Stimulated activated CD4-positive, alpha-beta T cell treated with anti-CD3 and anti-CD28 coated beads, TNF-alpha, amount 100 ng/mL, for 48 hours (primary cell): ENCODE results near the gene MOCS2.

Experiments used
- DNase-seq, 3 donors: peaks; one replicate each; pipeline ENCODE4 v3.0.0-alpha.2; 2020; ENCODE audit warnings: low read depth in 3 of 3

The MOCS2 gene

DNA sequence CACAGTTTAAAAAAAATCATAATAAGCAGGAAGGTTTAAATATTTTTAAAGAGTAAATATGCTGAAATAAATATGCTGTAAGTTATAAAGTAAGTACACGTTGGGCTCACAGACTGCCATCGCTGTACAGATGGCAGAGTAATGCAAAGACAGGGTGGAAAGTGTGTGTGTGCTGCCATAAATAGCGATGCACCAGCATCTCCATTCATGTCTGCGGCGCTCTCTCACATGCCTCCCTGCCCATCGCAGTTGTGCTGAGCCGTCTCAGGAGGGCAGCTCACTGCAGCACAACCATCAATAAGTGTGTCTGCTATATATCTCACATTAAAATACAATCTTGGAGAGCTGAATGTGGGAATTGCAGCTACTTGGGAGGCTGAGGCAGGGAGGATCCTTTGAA, 14.3 kb downstream of the MOCS2 start:
- DNase-seq, result no peak

DNA sequence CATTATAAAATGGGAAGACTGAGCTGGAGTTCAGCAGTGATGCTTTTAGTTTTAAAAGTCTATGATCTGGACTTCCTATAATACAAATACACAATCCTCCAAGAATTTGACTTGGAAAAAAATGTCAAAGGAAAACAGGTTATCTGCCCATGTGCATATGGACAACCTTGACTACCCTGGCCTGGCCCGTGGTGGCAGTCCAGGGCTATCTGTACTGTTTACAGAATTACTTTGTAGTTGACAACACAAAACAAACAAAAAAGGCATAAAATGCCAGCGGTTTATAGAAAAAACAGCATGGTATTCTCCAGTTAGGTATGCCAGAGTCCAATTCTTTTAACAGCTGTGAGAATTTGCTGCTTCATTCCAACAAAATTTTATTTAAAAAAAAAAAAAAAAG, 17.3 kb downstream of the MOCS2 start:
- DNase-seq, result no peak

DNA sequence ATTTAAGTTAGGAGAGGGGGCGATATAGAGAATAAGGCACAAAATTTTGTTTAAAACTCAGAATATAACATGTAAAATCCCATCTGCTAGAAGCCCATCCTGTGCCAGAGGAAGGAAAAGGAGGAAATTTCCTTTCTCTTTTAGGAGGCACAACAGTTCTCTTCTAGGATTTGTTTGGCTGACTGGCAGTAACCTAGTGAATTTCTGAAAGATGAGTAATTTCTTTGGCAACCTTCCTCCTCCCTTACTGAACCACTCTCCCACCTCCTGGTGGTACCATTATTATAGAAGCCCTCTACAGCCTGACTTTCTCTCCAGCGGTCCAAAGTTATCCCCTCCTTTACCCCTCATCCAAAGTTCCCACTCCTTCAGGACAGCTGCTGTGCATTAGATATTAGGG, 18.3 kb downstream of the MOCS2 start:
- no peak for DNase-seq

DNA sequence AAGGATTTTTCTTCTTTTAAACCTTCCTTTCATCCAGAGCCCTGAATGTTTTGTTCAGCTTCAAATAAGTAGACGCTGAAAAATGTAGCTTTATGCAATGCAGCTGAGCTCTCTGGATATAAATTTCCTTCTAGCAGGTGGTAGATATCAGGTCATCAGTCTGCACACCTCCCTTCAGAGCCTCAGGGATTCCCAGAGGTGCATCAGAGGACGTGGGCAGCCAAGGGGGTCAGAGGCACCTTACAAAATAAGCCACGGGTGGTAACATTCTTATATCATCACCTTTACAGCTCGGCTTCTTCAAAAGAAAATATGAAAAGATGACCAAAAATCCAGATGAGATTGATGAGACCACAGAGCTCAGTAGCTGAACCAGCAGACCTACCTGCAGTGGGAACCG, 19.3 kb downstream of the MOCS2 start:
- DNase-seq, result no peak

DNA sequence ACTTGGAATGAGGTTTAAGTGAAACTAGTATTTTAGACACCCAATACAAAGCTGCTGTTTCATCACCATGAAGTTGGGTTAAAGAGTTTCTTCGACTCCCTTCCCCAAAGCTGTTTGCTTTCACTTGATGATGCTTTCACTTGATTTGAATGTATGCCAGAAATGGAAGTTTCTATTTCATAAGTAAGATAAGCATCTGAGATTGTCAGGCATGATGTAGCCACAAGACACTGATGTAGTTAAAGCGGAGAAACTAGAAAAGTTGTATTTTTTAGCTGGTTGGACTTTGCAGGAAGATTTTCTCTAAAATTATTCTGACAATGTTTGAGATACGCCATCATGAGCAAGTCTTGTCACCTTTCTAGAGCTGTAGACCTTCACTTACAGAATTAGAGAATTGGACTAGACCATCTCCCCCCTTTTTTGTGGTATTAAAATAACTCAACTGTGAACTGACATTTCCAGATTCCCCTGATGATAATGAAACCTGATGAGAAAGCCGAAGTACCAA, 20.0 kb downstream of the MOCS2 start:
- DNase-seq, result no peak

DNA sequence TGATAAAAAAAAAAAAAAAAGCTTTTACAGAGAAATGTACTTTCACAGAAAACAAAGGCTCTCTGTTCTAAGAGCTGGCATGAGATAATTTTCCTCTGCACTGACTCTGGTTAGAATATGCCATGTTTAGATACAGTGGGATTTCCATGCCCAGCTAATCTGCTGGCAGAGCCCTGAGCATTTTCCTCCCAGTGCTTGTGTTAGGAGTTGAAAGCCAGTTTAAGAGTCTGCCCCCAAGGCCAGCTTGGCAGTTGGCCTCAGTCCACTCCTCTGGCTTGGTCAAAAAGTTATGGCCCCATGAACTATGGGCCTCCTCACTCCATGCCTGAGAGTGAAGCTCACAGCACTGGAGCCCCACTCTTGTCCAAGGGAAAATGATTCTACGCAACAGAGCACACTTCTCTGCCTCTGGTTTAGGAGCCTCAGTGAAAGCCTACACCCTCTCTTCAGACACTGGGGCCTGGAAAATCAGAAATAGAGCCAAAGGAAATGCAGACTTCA, 21.9 kb downstream of the MOCS2 start:
- DNase-seq, result no peak

DNA sequence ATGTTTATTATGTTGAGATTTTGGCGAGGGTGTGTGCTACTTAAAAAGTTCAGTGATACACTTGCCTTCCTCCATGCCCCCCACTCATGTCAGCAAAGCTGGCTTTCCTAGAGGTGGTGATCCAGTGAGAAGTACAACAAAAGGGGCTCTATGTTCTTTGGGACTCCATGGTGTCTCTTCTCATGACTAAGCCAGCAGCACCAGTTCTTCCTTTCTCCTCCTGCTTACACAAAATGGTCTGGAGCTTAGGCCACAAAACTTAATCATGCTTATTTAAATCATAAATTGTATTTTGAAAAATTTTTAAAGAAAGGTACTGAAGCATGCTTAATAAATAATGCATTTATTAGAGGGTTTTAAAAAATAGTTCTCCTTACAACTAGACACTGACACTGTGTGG, 22.4 kb downstream of the MOCS2 start:
- DNase-seq, result no peak

DNA sequence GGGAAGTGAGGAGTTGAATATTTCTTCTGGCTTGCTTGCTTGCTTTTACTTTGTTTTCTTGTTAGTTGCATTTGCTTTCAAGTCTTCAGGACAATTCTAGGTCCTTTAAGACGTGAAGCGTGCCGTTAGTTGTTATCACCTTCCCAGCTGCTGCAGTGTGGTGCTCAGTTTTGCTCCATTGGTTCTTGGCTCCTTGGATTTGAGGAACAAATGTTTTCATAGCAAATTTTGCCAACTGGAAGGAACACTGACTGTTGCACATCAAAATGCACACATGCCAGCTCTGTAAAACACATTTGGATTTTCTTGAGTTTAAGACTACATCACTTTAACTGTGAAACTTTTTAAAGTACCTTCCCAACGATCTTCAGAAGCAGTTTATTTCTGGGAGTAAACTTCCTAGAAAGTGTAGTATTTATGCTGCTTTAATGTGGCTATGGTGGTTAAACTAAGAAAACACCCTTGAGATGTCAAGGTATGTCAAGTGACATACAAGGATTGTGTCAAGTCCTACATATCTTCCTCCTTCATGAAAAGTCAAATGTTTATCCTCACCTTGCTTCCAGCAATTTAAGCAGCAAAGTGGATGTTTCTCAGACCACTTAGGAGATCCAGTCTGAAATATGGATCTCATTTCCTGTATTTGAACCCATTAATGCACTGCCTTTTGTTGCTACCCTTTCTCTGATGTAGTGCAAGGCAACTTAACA, 24.9 kb downstream of the MOCS2 start:
- no peak for DNase-seq

DNA sequence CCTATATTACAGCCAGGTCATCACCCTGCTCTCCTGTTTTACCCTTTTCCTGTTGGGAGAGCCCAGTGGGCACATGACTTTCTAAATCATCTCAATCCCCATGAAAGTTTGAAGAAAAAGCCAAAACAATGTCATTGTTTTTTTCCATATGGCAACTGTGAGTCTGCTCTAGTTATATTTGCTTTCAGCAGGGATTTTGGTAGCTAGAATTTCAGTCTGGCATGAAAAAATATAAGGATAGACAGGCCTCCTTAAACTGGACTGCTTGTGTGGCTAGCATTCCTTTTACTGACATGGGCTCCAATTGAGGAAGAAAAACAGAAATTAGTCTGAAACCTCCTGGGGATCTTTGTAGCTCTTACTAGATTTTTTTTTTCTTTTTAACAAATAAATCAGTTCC, 25.6 kb downstream of the MOCS2 start:
- no peak for DNase-seq

DNA sequence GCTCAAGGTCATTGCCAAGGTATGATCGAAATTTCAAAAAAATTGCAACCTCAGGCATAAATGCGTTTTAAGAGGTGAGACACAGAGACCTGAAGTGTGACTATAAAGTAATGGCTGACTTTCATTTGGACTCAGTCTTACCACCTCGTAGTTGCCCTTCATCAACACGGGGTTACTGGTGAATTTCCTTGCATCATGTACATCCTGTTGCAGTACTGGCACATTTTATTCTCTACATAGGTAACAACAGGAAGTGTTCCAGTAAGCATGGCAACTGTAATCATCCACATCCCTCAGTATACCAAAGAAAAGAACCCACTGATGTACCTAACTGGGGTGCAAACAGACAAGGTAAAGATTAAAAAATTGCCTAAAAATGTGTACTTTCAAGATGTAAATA, 29.3 kb downstream of the MOCS2 start:
- DNase-seq, result no peak

DNA sequence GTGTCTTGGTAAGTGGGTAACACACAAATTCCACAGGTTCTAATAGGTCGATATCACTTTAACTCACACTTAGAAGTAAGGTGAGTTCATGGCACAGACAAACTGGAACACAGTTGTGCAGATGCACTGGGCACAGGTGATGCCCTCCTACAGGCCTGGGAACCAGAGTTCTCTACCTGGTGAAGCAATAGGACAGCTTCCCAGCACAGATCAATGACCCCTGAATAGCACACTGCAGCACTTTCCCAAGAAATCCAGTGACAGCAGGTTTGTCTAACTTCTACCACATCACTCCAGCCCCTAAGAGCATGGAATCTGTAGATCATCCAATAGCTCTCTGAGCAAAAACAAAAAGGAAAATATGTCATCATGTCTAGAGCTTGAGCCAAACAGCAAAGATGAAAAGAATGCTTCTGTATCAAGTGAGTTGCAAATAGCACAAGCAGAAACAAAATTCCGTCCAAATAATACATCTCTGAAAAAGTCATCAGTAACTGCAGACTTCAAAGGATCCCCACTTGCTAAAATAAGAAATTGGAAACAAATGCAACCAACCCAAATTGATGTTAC, 33.5 kb downstream of the MOCS2 start:
- no peak for DNase-seq

DNA sequence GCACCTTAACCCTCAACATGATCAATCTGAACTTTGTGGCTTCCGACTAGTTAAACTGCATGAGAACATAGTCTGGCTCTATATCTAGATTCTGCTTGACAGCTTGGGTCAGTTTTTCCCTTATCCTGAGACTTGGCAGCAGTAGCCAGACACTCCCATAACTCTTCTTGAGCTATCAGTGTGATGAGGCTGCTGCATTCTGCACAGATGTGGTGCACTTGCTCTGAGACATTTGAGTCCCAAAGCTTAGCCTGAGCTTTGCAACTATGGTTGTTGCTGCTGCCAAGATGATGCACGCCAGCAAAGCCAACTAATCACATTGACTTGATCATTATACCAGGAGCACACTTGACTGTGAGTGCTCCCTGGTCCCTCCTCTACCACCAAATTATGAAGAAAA, 36.2 kb downstream of the MOCS2 start:
- DNase-seq, result no peak

DNA sequence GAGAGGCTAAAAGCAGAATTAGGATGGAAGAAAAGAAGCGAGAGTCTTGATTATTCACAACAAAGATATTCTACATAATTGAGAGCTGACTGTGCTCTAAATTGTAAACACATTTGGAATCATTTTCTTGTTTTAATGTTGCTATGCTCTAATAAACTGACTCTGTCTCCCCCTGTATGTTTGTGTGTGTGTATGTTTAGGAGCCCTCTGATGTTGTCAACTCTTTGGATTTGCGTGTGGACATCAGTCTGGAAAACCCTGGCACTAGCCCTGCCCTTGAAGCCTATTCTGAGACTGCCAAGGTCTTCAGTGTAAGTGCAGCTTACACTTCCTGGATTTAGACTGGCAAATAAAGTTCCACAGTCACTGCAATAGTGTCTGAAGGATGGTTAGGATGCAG, 37.8 kb downstream of the MOCS2 start:
- no peak for DNase-seq

DNA sequence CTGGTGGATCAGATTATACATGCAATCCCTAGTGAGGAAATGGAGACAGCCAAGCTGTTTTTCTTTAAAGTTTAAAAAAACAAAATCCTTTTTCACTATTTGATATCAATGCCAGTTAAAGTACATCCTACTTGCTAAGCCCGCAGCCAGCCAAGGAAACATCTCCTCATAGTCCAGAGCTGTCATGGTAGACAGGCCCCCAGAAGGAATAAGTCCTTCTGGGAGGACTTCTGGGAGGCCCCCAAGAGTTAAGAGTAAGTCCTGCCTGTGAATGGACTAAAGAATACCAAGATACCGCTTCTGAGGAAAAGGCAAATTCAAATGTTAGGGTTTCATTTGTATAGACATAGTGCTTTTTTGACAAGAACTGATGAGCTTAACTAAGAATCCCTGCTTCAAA, 38.3 kb downstream of the MOCS2 start:
- DNase-seq, result no peak

DNA sequence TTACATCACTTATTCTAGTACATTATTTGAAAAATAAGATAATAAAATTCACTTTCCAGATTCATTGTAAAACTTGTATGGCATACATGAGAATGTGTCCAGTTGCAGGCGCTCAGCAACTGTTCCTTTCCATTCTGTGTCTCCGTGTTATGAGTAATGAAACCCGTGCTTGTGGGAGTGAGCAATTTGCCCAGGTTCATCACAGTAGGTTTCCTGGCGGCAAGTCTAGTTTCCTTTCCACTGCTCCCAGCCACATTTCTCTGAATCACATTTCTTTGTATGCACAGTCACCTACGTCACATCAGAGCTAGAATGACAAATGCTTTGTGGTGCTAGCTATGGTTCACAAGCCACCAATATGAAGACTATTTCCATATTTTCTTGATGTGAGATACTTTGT, 39.9 kb downstream of the MOCS2 start:
- peak; percentile 38 to 69 (median 55) for DNase-seq

DNA sequence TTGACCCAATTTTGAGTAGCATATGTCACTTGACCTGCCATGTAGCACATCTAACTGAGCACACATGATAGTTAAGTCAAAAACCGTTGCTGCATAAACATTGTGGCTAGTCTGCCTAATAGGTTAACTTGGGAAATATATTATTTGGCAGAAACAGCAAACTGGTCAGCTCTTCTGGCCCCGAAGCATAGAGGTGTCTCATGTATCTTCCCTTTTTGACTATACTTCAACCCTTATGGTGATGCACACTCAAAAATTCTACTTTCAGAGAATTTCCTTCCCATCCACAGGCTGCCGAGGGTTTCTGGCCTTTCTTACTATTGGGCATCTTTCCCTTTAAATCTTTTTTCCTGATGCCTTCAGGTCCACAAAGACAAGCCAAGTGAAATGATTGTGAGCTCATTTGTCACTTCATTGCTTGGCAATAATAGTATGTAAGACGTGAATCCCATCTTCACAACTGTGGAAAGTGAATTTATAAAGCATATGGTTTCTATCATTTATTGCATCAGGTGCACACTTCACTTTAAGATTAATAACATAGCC, 41.2 kb downstream of the MOCS2 start:
- no peak for DNase-seq

DNA sequence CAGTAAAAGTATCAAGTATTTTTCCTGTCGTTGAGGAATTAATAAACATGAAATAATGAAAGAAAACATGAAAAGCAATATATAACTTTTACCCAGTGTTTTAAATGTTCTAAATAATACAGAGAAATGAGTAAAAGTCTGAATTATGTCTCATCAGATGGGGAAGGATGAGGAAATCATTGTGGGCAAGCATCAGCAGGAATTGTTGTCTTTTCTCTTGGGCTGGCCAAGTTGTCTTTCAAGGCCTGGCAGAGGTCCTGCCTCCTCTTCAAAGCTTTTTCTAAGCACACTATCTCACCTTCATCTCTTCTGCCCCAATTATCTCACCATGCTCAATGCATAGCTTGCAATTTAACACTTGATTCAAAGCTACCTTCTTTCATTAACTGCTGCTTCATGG, 41.9 kb downstream of the MOCS2 start:
- no peak for DNase-seq

DNA sequence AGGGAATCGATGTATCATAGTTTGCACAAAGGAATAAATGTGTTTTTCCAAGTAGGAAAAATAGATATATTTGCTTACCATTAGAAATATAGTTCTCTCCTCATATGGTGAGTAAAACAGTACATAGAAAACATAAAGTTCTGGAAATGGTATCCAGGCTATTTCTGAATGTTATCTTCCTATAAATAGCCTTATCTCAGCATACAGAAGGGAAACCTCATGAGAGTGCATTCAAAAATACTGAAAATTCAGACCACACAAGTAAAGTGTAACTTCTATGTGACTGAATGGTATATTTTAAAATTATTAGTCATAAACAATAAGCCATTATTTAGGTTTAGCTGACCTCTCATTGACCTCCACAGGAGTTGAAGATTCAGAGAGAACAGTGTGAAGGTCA, 43.5 kb downstream of the MOCS2 start:
- no peak for DNase-seq

DNA sequence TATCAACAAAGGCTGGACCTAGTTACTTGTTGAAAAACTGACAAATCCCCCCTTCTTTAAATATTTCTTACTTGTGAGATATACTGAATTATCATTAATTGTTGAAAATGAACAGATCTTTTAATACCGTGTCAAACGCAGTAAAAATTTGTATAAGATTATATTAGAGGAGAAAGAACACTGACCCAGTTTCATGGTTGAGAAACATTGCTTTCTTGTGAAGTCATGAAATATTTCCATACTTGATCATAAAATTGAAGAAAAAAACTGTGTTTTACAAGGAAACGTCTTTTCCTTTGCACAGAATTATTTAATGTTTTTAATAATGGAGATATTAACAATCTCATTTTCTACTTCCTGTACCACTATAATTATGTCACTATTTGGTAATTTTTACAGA, 45.8 kb downstream of the MOCS2 start:
- no peak for DNase-seq

DNA sequence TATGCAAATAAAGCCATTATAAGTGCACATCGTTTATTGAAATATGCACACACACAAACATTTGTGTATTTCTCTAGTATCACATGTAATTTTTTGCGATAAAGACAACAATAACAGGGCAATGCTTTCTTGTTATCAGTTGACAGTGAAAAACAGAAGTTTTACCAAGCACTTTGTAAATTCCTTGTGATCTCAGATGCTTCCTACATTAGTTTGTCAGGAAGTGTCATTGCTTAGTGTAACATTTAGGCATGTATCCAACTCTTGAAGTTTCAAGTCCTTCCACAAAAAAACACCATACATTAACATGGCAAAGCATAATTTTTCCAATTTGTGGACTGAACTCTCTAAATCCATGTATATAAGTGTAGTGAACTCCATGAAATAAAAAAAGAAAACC, 46.4 kb downstream of the MOCS2 start:
- DNase-seq, result no peak

DNA sequence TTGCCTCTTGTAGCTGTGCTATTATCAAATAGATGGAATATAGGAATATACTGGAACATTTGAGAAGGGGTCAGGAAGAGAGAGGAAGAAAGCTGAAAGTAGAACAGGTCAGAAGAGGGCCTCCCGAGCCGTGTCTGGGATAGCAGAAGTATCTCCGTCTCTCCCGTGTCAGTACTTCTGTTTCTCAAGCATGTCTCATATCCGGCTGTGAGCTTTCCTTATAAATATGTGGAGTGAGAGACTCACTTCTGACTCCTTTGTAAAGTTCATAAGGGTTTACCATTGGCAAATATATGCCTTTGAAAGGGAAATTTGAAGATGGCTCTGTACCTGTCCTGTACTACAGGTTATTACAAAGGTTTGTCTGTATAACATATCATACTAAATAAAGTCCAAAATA, 50.3 kb downstream of the MOCS2 start:
- no peak for DNase-seq

DNA sequence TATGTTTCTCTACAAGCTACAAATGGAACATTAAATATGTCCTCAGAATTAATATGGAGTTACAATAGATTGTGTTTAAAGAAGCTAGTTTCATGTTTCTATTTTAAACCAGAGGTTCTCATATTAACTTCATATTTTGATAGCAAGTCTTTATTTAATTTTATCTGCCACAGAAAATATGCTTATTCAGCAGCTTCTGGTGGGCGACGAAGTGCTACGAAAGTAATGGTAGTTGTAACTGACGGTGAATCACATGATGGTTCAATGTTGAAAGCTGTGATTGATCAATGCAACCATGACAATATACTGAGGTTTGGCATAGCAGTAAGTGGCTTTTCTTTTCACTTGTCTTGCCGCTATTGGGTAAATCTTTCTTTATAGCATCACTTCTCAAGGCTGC, 54.2 kb downstream of the MOCS2 start:
- DNase-seq, result no peak

DNA sequence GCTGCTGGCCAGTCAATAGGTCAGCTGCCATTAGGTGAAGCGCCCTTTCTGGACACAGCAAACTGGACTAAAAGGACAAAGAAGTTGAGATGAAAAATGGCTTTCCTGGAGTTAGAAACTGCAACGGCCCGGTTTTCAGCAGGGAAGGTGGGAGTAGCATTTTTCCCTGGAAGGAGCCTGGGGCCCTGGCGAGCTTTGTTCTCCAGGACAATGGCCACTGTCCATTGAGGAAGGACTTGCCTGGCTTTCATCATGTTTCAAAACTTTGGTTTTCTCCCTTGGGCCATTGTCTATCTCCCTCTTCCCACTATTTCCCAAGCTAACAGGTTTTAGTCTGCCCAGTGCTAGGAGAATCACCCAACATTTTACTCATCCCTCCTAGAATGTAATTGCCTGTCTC, 56.2 kb downstream of the MOCS2 start:
- no peak for DNase-seq
